Duodenal mucosa (tissue), 2 donors: ENCODE measurements around the gene THRSP.
"Not testable (repeated sequence)": the region's sequence is repeated elsewhere in the genome, so short reads cannot be mapped to it uniquely, and the experiment has no call there.

ENCODE experiments used
- H3K27ac ChIP-seq: one replicate; pipeline ENCODE4 v1.7.0; 2013; ENCODE audit warnings: low read depth, low read length
- H3K27me3 ChIP-seq, 2 donors: one replicate each; pipeline ENCODE4 v1.7.0; 2013; ENCODE audit warnings: low read length in 2 of 2, control low read depth in 1 of 2; ENCODE audit not compliant: insufficient read depth in 2 of 2, control insufficient read depth in 1 of 2
- H3K36me3 ChIP-seq, 2 donors: one replicate each; pipeline ENCODE4 v1.7.0; 2013; ENCODE audit warnings: low read length in 2 of 2, control low read depth in 1 of 2; ENCODE audit not compliant: insufficient read depth in 2 of 2, control insufficient read depth in 1 of 2
- H3K4me1 ChIP-seq, 2 donors: one replicate each; pipeline ENCODE4 v1.7.0; 2013; ENCODE audit warnings: low read length in 2 of 2, control low read depth in 1 of 2; ENCODE audit not compliant: insufficient read depth in 2 of 2, control insufficient read depth in 1 of 2
- H3K4me3 ChIP-seq, 2 donors: one replicate each; pipeline ENCODE4 v1.7.0; 2013; ENCODE audit warnings: low read length in 2 of 2, low read depth in 1 of 2
- H3K9ac ChIP-seq, 2 donors: one replicate each; pipeline ENCODE4 v1.7.0; 2013; ENCODE audit warnings: low read length in 2 of 2, low read depth in 1 of 2
- H3K9me3 ChIP-seq, 2 donors: one replicate each; pipeline ENCODE4 v1.7.0; 2013; ENCODE audit warnings: low read length in 2 of 2, control low read depth in 1 of 2; ENCODE audit not compliant: control insufficient read depth in 1 of 2

THRSP gene

GRCh38 chr11:78063440-78064181 lies at the start of gene THRSP:
Gene THRSP (plus strand): TSS chr11:78063861. CDS start chr11:78063882, 21 bp downstream.
- no peak within 1 kb of the TSS for H3K27ac ChIP-seq
- no peaks in the 10 kb centered on the region for H3K4me1 ChIP-seq
- no peaks in the 10 kb centered on the region for H3K27me3 ChIP-seq
- peaks cover 6 to 8% of the 10 kb centered on the region in 2 donors for H3K36me3 ChIP-seq
- no peak within 1 kb of the TSS for H3K9ac ChIP-seq
- H3K9me3 ChIP-seq, result no peaks in the 10 kb centered on the region
- no peak within 1 kb of the TSS for H3K4me3 ChIP-seq

DNA sequence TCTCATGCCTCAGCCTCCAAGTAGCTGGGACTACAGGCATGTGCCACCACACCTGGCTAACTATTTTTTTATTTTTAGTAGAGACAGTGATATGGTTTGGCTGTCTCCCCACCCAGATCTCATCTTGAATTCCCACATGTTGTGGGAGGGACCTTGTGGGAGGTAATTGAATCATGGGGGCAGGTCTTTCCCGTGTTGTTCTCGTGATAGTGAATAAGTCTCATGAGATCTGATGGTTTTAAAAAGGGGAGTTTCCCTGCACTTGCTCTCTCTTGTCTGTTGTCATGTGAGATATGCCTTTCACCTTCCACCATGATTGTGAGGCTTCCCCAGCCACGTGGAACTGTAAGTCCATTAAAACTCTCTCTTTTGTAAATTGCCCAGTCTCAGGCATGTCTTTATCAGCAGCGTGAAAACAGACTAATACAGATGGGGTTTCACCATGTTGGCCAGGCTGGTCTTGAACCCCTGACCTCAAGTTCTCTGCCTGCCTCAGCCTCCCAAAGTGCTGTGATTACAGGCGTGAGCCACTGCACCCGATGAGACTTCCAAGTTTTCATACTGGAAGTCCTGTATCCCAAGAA lies 48.6 kb upstream of the THRSP start:
- not testable (repeated sequence) for H3K9me3 ChIP-seq, H3K27me3 ChIP-seq, H3K4me3 ChIP-seq, H3K27ac ChIP-seq, H3K9ac ChIP-seq, H3K4me1 ChIP-seq
- H3K36me3 ChIP-seq, result peaks cover 0 to 11% of the 10 kb centered on the region in 2 donors

DNA sequence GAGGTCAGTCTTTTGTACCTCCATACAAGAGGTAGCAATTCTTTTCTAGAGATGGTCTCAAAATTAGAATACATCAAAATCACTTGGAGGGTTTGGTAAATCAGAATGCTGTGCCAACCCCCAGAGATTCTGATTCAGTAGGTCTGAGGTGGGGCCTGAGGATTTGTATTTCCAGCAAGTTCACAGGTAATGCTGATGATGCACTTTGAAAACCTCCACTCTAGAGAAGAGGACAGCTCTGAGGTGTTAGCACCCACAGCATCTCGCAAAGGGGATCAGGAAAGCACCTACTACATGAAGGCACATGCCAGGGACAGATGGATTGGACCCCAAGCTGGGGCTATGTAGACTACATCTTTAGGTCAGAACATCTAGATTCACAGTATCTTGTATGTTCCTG lies 47.8 kb upstream of the THRSP start:
- H3K9me3 ChIP-seq, result no peaks in the 10 kb centered on the region
- no peak overlapping the region for H3K27ac ChIP-seq
- H3K27me3 ChIP-seq, result no peaks in the 10 kb centered on the region
- no peaks in the 10 kb centered on the region for H3K4me1 ChIP-seq
- H3K36me3 ChIP-seq, result peaks cover 0 to 11% of the 10 kb centered on the region in 2 donors
- H3K9ac ChIP-seq, result no peak overlapping the region
- H3K4me3 ChIP-seq, result no peak overlapping the region

GRCh38 chr11:78019808-78020207 lies 43.9 kb upstream of the THRSP start:
- no peaks in the 10 kb centered on the region for H3K27me3 ChIP-seq
- H3K4me1 ChIP-seq, result peaks cover 0 to 8% of the 10 kb centered on the region in 2 donors
- H3K4me3 ChIP-seq, result no peak overlapping the region
- no peak overlapping the region for H3K27ac ChIP-seq
- H3K36me3 ChIP-seq, result peaks cover 0 to 11% of the 10 kb centered on the region in 2 donors
- H3K9ac ChIP-seq, result no peak overlapping the region
- H3K9me3 ChIP-seq, result no peaks in the 10 kb centered on the region

GRCh38 chr11:78020246-78020645 lies 43.4 kb upstream of the THRSP start:
- no peak overlapping the region for H3K9ac ChIP-seq
- no peaks in the 10 kb centered on the region for H3K27me3 ChIP-seq
- H3K9me3 ChIP-seq, result no peaks in the 10 kb centered on the region
- H3K4me1 ChIP-seq, result peaks cover 0 to 8% of the 10 kb centered on the region in 2 donors
- H3K4me3 ChIP-seq, result no peak overlapping the region
- H3K27ac ChIP-seq, result no peak overlapping the region
- peaks cover 0 to 11% of the 10 kb centered on the region in 2 donors for H3K36me3 ChIP-seq

- H3K27me3 ChIP-seq, result no peaks in the 10 kb centered on the region
- peaks cover 0 to 8% of the 10 kb centered on the region in 2 donors for H3K4me1 ChIP-seq
- no peaks in the 10 kb centered on the region for H3K9me3 ChIP-seq
- no peak overlapping the region for H3K27ac ChIP-seq
- H3K4me3 ChIP-seq, result peak overlapping the region in 1 of 2 donors; percentile 82
- peak overlapping the region; percentile 76 to 77 for H3K9ac ChIP-seq
- H3K36me3 ChIP-seq, result peaks cover 0 to 4% of the 10 kb centered on the region in 2 donors
These were observed 42.0 kb upstream of the THRSP start for GRCh38 chr11:78021611-78022010.

DNA sequence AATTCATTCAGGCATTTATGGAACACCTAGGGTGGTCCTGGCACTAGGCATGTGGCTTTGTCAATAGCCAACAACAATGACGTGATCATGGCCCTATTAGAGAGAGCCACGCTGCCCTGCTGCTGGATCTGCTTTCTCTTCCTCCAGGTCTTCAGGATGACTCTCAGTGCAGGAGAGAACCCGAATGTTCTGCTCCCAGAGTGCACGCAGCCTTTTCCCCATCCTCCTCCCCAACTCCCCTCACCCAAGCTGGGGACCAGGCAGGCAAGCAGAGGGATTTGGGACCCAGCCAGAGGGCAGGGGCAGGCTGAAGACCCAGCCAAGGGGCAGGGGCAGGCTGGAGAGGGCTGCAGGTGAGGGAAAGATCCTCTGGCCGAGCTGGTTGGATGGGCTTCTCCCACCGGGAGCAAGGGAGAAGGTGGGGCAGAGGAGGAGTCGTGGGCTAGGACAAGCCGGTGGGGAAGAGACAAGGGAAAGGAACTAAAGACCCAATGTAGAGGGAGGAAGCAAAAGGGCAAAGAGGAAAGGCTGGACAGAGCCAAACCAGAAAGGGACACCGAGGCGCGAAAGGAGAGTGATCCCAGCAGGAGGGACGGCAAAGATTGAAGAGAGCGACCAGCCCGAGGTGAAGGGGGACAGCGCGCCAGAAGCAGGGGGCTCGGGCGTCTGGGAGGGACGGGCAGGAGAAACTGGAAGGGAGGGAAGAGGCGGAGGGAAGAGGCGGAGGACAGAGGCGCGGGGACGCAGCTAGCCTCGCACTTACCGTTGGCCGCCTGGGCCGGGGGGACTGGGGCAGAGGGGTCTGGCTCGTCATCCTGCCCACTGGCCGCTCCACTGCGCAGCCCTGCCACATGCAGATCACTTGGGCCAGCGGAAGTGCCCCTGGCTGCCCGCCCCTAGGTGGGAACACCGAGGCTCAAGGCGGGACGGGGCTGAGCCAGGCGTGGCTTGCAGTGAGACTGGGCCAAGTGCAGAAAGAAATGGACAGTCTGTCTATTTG lies 41.0 kb upstream of the THRSP start, which contains the start of gene KCTD14:
TSS of gene KCTD14 (minus strand) at position 880 of the 1,000 bp plus-strand sequence. CDS start at position 853, 27 bp downstream.
- Histone ChIP-seq H3K4me1 (peaks cover 0 to 8% of the 10 kb centered on the region in 2 donors), H3K9ac (peak within 1 kb of the TSS; percentile 76 to 77), H3K27me3 (no peaks in the 10 kb centered on the region), H3K27ac (peak within 1 kb of the TSS; percentile 46), H3K36me3 (no peaks in the 10 kb centered on the region), H3K4me3 (peak within 1 kb of the TSS; percentile 82 to 84), H3K9me3 (no peaks in the 10 kb centered on the region)

DNA sequence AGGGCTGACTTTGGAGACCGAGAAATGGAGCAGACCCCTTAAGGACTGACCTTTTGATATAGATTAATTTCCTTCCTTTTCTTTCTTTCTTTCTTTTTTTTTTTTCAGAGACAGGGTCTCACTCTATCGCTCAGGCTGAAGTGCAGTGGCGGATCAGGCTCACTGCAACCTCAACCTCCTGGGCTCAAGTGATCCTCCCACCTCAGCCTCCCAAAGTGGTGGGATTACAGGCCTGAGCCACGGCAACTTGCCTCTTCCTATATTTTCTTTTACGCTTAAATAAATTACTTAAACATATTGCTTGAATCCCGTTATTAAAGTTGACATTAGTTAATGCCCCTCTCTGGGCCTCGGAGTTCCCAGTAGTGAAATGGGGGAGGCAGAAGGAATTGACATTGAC lies 40.2 kb upstream of the THRSP start:
- Histone ChIP-seq H3K36me3 (no peaks in the 10 kb centered on the region), H3K9me3 (no peaks in the 10 kb centered on the region), H3K9ac (peak overlapping the region in 1 of 2 donors; percentile 76), H3K27me3 (no peaks in the 10 kb centered on the region), H3K4me1 (peaks cover 0 to 8% of the 10 kb centered on the region in 2 donors), H3K4me3 (peak overlapping the region; percentile 82 to 84), H3K27ac (no peak overlapping the region)

DNA sequence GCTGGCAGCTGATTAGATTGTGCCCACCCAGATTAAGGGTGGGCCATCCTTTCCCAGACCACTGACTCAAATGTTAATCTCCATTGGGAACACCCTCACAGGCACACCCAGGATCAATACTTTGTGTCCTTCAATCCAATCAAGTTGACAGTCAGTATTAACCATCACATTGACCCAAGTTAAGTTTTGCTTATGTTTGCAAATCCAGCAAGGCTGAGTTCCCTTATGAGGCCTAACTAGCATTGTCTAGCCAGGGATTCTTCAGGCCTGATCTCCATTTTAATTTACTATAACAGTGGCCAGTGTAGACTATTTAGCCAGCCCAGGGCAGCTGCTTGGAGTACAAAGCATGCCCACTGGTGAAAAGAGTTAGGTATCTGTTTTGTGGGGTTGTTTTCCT lies 38.3 kb upstream of the THRSP start:
- no peak overlapping the region for H3K9ac ChIP-seq
- no peaks in the 10 kb centered on the region for H3K9me3 ChIP-seq
- no peaks in the 10 kb centered on the region for H3K27me3 ChIP-seq
- no peak overlapping the region for H3K27ac ChIP-seq
- H3K4me3 ChIP-seq, result no peak overlapping the region
- peaks cover 3 to 12% of the 10 kb centered on the region in 2 donors for H3K4me1 ChIP-seq
- no peaks in the 10 kb centered on the region for H3K36me3 ChIP-seq
